Neural progenitor cell (in vitro differentiated cells): ENCODE measurements around the gene BAAT.

ENCODE experiments used
- CTCF ChIP-seq: fragments of 200-600 bp; sonication (generic); IDR thresholded peaks from 2 replicates; pipeline ENCODE4 v1.5.1; 2017; ENCODE audit warnings: antibody characterized with exemption, mild to moderate bottlenecking
- EZH2phosphoT487 ChIP-seq: fragments of 200-600 bp; sonication (generic); IDR thresholded peaks from 2 replicates; pipeline ENCODE4 v1.6.1; 2017; ENCODE audit warnings: antibody characterized with exemption

- no peak for TF ChIP-seq CTCF
- TF ChIP-seq EZH2phosphoT487, result no peak
Observed at GRCh38 chr9:101417389-101417788, 32.6 kb upstream of the BAAT start.
